ENCODE data around the gene GXYLT1.

Gene GXYLT1

DNA sequence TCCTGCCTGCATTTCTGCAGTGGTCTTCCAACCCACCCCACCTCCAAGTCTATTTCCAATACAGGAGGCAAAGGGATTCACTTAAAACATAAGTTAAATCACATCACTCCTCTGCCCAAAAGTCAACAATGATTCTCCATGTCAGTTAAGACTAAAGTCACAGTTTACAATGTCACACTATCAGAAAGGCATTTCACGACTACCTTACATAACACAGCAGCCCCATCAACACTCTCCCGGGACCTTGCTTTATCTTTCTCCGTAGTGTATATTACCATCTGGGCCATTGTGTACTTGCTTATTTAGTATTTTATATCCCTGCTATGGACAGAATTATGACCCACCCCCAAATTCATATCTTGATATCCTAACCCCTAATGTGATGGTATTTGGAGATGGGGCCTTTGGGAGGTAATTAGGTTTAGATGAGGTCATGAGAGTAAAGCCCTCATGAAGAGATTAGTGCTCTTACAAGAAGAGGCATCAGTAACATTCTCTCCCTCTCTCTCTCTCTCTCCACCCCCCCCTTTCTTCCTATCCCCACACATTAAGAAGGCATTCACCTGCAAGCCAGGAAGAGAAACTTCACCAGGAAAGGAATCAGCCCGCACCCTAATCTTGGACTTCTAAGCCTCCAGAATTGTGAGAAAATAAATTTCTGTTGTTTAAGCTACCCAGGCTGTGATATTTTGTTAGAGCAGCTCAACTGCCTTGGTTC lies 112.7 kb downstream of the GXYLT1 start:
- TF ChIP-seq, protein P1, sequence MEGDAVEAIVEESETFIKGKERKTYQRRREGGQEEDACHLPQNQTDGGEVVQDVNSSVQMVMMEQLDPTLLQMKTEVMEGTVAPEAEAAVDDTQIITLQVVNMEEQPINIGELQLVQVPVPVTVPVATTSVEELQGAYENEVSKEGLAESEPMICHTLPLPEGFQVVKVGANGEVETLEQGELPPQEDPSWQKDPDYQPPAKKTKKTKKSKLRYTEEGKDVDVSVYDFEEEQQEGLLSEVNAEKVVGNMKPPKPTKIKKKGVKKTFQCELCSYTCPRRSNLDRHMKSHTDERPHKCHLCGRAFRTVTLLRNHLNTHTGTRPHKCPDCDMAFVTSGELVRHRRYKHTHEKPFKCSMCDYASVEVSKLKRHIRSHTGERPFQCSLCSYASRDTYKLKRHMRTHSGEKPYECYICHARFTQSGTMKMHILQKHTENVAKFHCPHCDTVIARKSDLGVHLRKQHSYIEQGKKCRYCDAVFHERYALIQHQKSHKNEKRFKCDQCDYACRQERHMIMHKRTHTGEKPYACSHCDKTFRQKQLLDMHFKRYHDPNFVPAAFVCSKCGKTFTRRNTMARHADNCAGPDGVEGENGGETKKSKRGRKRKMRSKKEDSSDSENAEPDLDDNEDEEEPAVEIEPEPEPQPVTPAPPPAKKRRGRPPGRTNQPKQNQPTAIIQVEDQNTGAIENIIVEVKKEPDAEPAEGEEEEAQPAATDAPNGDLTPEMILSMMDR (IDR thresholded peaks at IDR 0.05): no peak
- Histone ChIP-seq H3K9ac (no peak overlapping the region), H3K4me1 (no peaks in the 10 kb centered on the region), H3K4me2 (ENCODE audit: low read length) (no peak overlapping the region), H3K9me3 (ENCODE audit: control insufficient read depth, low read length) (no peaks in the 10 kb centered on the region), H3K27ac (no peak overlapping the region), H3K79me2 (no peaks in the 10 kb centered on the region), H2AFZ (no peak overlapping the region), H3K4me3 (ENCODE audit: low read depth, low read length) (no peak overlapping the region), H3K27me3 (ENCODE audit: control insufficient read depth, insufficient read depth, low read length) (no peaks in the 10 kb centered on the region), H3K36me3 (ENCODE audit: control insufficient read depth, insufficient read depth, low read length) (no peaks in the 10 kb centered on the region)
